ENCODE measurements around the gene PSEN2. TPM values are rescaled to one million over a fixed set of nuclear protein-coding genes. Genes with fewer than 3 reads are reported as not detected.
A peak's percentile ranks its signal among the peaks of the same experiment; 100 is the strongest.

PSEN2 gene
- total RNA-seq, 2 experiments from 2014 or later: 0.48 to 1.7 TPM

GRCh38 chr1:226937940-226938725 is 67.7 kb downstream of the PSEN2 start:
- Histone ChIP-seq H3K27ac (ENCODE audit: low read depth, low read length, poor library complexity, severe bottlenecking) (peak overlapping the region; percentile 91), H3K4me3 (ENCODE audit: low read depth, low read length, poor library complexity, severe bottlenecking) (peak overlapping the region; percentile 71), H3K36me3 (ENCODE audit: insufficient read depth, low read length) (no peaks in the 10 kb centered on the region), H3K79me2 (ENCODE audit: insufficient read depth, low read depth, low read length) (no peaks in the 10 kb centered on the region), H4K20me1 (ENCODE audit: insufficient read depth, low read length) (no peaks in the 10 kb centered on the region), H3K9me3 (ENCODE audit: low read length) (peaks cover 25% of the 10 kb centered on the region), H3K4me1 (ENCODE audit: insufficient read depth, low read length, poor library complexity, severe bottlenecking) (peaks cover 26% of the 10 kb centered on the region), H3K4me2 (ENCODE audit: low read length) (peak overlapping the region; percentile 86), H2AFZ (ENCODE audit: low read length) (peak overlapping the region; percentile 80; the same call in 1 of the 2 replicates), H3K9me2 (ENCODE audit: insufficient read depth, low read length) (no peaks in the 10 kb centered on the region)
- intact Hi-C loops (cut with micrococcal nuclease; ENCODE audit: unreplicated experiment): loop anchor here (2.0 to 10.0 kb wide), 3 partner anchors 55 to 627 kb away; partner anchors contain the start of genes ITPKB and ZNF678
- no TSS peak for BruUV-seq (replicated peaks)
- no peak for TF ChIP-seq CTCF (conservative IDR thresholded peaks at IDR 0.05; ENCODE audit: low read length)
- TF ChIP-seq EZH2phosphoT487 (IDR thresholded peaks at IDR 0.05; ENCODE audit: borderline replicate concordance, low read depth, low read length): no peak
- DNase-seq (ENCODE audit: low spot score): no peak
- POLR2A ChIA-PET: interaction anchor here (0.6 to 3.0 kb wide), 5 partner anchors 52 to 314 kb away, joined by 3 to 11 read pairs (median 3); no protein-coding TSS in a partner anchor
- CTCF ChIA-PET (ENCODE audit: unreplicated experiment): interaction anchor here (1.3 kb wide), 1 partner anchor 56 kb away, joined by 3 read pairs; no protein-coding TSS in a partner anchor

GRCh38 chr1:226938903-226939437 is 68.6 kb downstream of the PSEN2 start:
- CTCF ChIA-PET (ENCODE audit: unreplicated experiment): interaction anchor here (1.3 kb wide), 1 partner anchor 56 kb away, joined by 3 read pairs; no protein-coding TSS in a partner anchor
- Histone ChIP-seq H3K36me3 (ENCODE audit: insufficient read depth, low read length) (no peaks in the 10 kb centered on the region), H2AFZ (ENCODE audit: low read length) (peak overlapping the region; percentile 80), H3K4me2 (ENCODE audit: low read length) (peak overlapping the region; percentile 86), H3K4me1 (ENCODE audit: insufficient read depth, low read length, poor library complexity, severe bottlenecking) (peaks cover 26% of the 10 kb centered on the region), H3K9me2 (ENCODE audit: insufficient read depth, low read length) (no peaks in the 10 kb centered on the region), H3K27ac (ENCODE audit: low read depth, low read length, poor library complexity, severe bottlenecking) (peak overlapping the region; percentile 91), H3K79me2 (ENCODE audit: insufficient read depth, low read depth, low read length) (no peaks in the 10 kb centered on the region), H3K4me3 (ENCODE audit: low read depth, low read length, poor library complexity, severe bottlenecking) (peak overlapping the region; percentile 71), H3K9me3 (ENCODE audit: low read length) (peaks cover 20% of the 10 kb centered on the region), H4K20me1 (ENCODE audit: insufficient read depth, low read length) (no peaks in the 10 kb centered on the region)
- peak; percentile 13 for DNase-seq (ENCODE audit: low spot score)
- POLR2A ChIA-PET: interaction anchor here (0.6 to 3.0 kb wide), 6 partner anchors 28 to 315 kb away, joined by 3 to 11 read pairs (median 4); no protein-coding TSS in a partner anchor
- TF ChIP-seq EZH2phosphoT487 (IDR thresholded peaks at IDR 0.05; ENCODE audit: borderline replicate concordance, low read depth, low read length) (no peak), CTCF (conservative IDR thresholded peaks at IDR 0.05; ENCODE audit: low read length) (no peak)
- intact Hi-C loops (cut with micrococcal nuclease; ENCODE audit: unreplicated experiment): loop anchor here (2.0 to 10.0 kb wide), 3 partner anchors 56 to 626 kb away; partner anchors contain the start of genes ITPKB and ZNF678
- TSS peak; percentile 91 for BruUV-seq (replicated peaks)
